Measurements from ENCODE around the gene PGM5. TPM values are rescaled to one million over a fixed set of nuclear protein-coding genes. Genes with fewer than 3 reads are reported as not detected.
"Not testable (repeated sequence)": the region's sequence is repeated elsewhere in the genome, so short reads cannot be mapped to it uniquely, and the experiment has no call there.

PGM5 gene
- total and polyA plus RNA-seq, 2 donors (not counting 3 experiments of a cell fraction or from before 2014, with no cell fraction given): 0.14 to 1.9 TPM

- H4K20me1 ChIP-seq (replicated peaks; ENCODE audit: control insufficient read depth, extremely low read depth, insufficient read depth, low read length); H3K9ac ChIP-seq (replicated peaks; ENCODE audit: extremely low read depth, insufficient read depth, low read length); H3K27ac ChIP-seq (ENCODE audit: insufficient read depth, low read depth, low read length); H3K4me2 ChIP-seq (ENCODE audit: insufficient read depth, low read length); intact Hi-C loops (cut with micrococcal nuclease); dilution Hi-C loops (cut with MboI; ENCODE audit: extremely low pct_ligation_motif_present, low sequenced_read_pairs); CTCF ChIA-PET; H3K9me3 ChIP-seq (replicated peaks; ENCODE audit: control insufficient read depth, insufficient read depth, low read length); DNase-seq (ENCODE audit: low read depth, low spot score); H3K79me2 ChIP-seq (ENCODE audit: control insufficient read depth, insufficient read depth, low read length); H3K9me1 ChIP-seq (replicated peaks; ENCODE audit: control insufficient read depth, extremely low read depth, insufficient read depth, low read length); BruUV-seq (replicated peaks); H3K4me3 ChIP-seq (replicated peaks in 1 of 3; ENCODE audit: insufficient read depth in 1 of 3, low read depth in 1 of 3, low read length in 3 of 3); FAIRE-seq; H3K4me1 ChIP-seq (ENCODE audit: control insufficient read depth, extremely low read depth, insufficient read depth, low read length); H3K27me3 ChIP-seq (ENCODE audit: control insufficient read depth in 2 of 2, insufficient read depth in 2 of 2, low read length in 2 of 2); POLR2A ChIA-PET; H2AFZ ChIP-seq (ENCODE audit: low read depth, low read length); H3K36me3 ChIP-seq (ENCODE audit: control insufficient read depth in 2 of 2, extremely low read depth in 1 of 2, insufficient read depth in 2 of 2, low read length in 2 of 2): not testable (repeated sequence)
Measured at GRCh38 chr9:68324518-68324917, 31.9 kb upstream of the PGM5 start.

GRCh38 chr9:68329106-68329505 is 27.3 kb upstream of the PGM5 start:
- H3K36me3 ChIP-seq (ENCODE audit: control insufficient read depth in 2 of 2, extremely low read depth in 1 of 2, insufficient read depth in 2 of 2, low read length in 2 of 2); DNase-seq (ENCODE audit: low read depth, low spot score); H3K79me2 ChIP-seq (ENCODE audit: control insufficient read depth, insufficient read depth, low read length); H2AFZ ChIP-seq (ENCODE audit: low read depth, low read length); FAIRE-seq; H3K9me1 ChIP-seq (replicated peaks; ENCODE audit: control insufficient read depth, extremely low read depth, insufficient read depth, low read length); H3K4me3 ChIP-seq (replicated peaks in 1 of 3; ENCODE audit: insufficient read depth in 1 of 3, low read depth in 1 of 3, low read length in 3 of 3); POLR2A ChIA-PET; intact Hi-C loops (cut with micrococcal nuclease); H3K27ac ChIP-seq (ENCODE audit: insufficient read depth, low read depth, low read length); H3K4me2 ChIP-seq (ENCODE audit: insufficient read depth, low read length); CTCF ChIA-PET; BruUV-seq (replicated peaks); H3K9ac ChIP-seq (replicated peaks; ENCODE audit: extremely low read depth, insufficient read depth, low read length); H4K20me1 ChIP-seq (replicated peaks; ENCODE audit: control insufficient read depth, extremely low read depth, insufficient read depth, low read length); H3K27me3 ChIP-seq (ENCODE audit: control insufficient read depth in 2 of 2, insufficient read depth in 2 of 2, low read length in 2 of 2); H3K9me3 ChIP-seq (replicated peaks; ENCODE audit: control insufficient read depth, insufficient read depth, low read length); dilution Hi-C loops (cut with MboI; ENCODE audit: extremely low pct_ligation_motif_present, low sequenced_read_pairs); H3K4me1 ChIP-seq (ENCODE audit: control insufficient read depth, extremely low read depth, insufficient read depth, low read length): not testable (repeated sequence)

- dilution Hi-C loops (cut with MboI; ENCODE audit: extremely low pct_ligation_motif_present, low sequenced_read_pairs); H3K36me3 ChIP-seq (ENCODE audit: control insufficient read depth in 2 of 2, extremely low read depth in 1 of 2, insufficient read depth in 2 of 2, low read length in 2 of 2); DNase-seq (ENCODE audit: low read depth, low spot score); H2AFZ ChIP-seq (ENCODE audit: low read depth, low read length); H3K27me3 ChIP-seq (ENCODE audit: control insufficient read depth in 2 of 2, insufficient read depth in 2 of 2, low read length in 2 of 2); H3K9me1 ChIP-seq (replicated peaks; ENCODE audit: control insufficient read depth, extremely low read depth, insufficient read depth, low read length); H3K9me3 ChIP-seq (replicated peaks; ENCODE audit: control insufficient read depth, insufficient read depth, low read length); H3K27ac ChIP-seq (ENCODE audit: insufficient read depth, low read depth, low read length); CTCF ChIA-PET; H3K4me2 ChIP-seq (ENCODE audit: insufficient read depth, low read length); H4K20me1 ChIP-seq (replicated peaks; ENCODE audit: control insufficient read depth, extremely low read depth, insufficient read depth, low read length); BruUV-seq (replicated peaks); H3K4me1 ChIP-seq (ENCODE audit: control insufficient read depth, extremely low read depth, insufficient read depth, low read length); FAIRE-seq; H3K9ac ChIP-seq (replicated peaks; ENCODE audit: extremely low read depth, insufficient read depth, low read length); H3K4me3 ChIP-seq (replicated peaks in 1 of 3; ENCODE audit: insufficient read depth in 1 of 3, low read depth in 1 of 3, low read length in 3 of 3); intact Hi-C loops (cut with micrococcal nuclease); POLR2A ChIA-PET; H3K79me2 ChIP-seq (ENCODE audit: control insufficient read depth, insufficient read depth, low read length): not testable (repeated sequence)
Measured at GRCh38 chr9:68330531-68331173, 25.8 kb upstream of the PGM5 start.

GRCh38 chr9:68332122-68332521 is 24.3 kb upstream of the PGM5 start:
- H3K36me3 ChIP-seq (ENCODE audit: control insufficient read depth in 2 of 2, extremely low read depth in 1 of 2, insufficient read depth in 2 of 2, low read length in 2 of 2); H3K9ac ChIP-seq (replicated peaks; ENCODE audit: extremely low read depth, insufficient read depth, low read length); intact Hi-C loops (cut with micrococcal nuclease); H4K20me1 ChIP-seq (replicated peaks; ENCODE audit: control insufficient read depth, extremely low read depth, insufficient read depth, low read length); H3K79me2 ChIP-seq (ENCODE audit: control insufficient read depth, insufficient read depth, low read length); H3K27ac ChIP-seq (ENCODE audit: insufficient read depth, low read depth, low read length); BruUV-seq (replicated peaks); H3K4me1 ChIP-seq (ENCODE audit: control insufficient read depth, extremely low read depth, insufficient read depth, low read length); DNase-seq (ENCODE audit: low read depth, low spot score); FAIRE-seq; dilution Hi-C loops (cut with MboI; ENCODE audit: extremely low pct_ligation_motif_present, low sequenced_read_pairs); H3K4me2 ChIP-seq (ENCODE audit: insufficient read depth, low read length); H2AFZ ChIP-seq (ENCODE audit: low read depth, low read length); H3K9me1 ChIP-seq (replicated peaks; ENCODE audit: control insufficient read depth, extremely low read depth, insufficient read depth, low read length); POLR2A ChIA-PET; H3K4me3 ChIP-seq (replicated peaks in 1 of 3; ENCODE audit: insufficient read depth in 1 of 3, low read depth in 1 of 3, low read length in 3 of 3); H3K27me3 ChIP-seq (ENCODE audit: control insufficient read depth in 2 of 2, insufficient read depth in 2 of 2, low read length in 2 of 2); H3K9me3 ChIP-seq (replicated peaks; ENCODE audit: control insufficient read depth, insufficient read depth, low read length); CTCF ChIA-PET: not testable (repeated sequence)
